K562 (cell line): ENCODE measurements around the gene LRP1-AS. TPM values are rescaled to one million over a fixed set of nuclear protein-coding genes. Genes with fewer than 3 reads are reported as not detected.
A peak's percentile ranks its signal among the peaks of the same experiment; 100 is the strongest.

Experiments used
- ATAC-seq: fragments of 200-7000 bp; cut with Tn5 transposase; 3 replicates; pipeline ENCODE4 v1.9.1; 2020; ENCODE audit warnings: moderate library complexity
- BruUV-seq: library from RNA; stranded (reverse); fragments of 400-500 nt; replicated peaks from 2 replicates; lab custom pipeline; 2021; lab: Mats Ljungman, UMichigan
- CTCF ChIA-PET: fragments of 300-600 bp; formaldehyde crosslinking; extraction: SDS; loops from one replicate; lab custom pipeline; 2021; ENCODE audit warnings: low intra/inter-chr PET ratio; lab: Yijun Ruan, JAX
- POLR2A ChIA-PET: fragments of 300-600, 350-650 bp; sonication (Branson Sonifier 250); formaldehyde crosslinking; extraction: SDS; loops from one replicate; lab custom pipeline; 2021; ENCODE audit warnings: antibody characterized with exemption, inconsistent platforms; lab: Yijun Ruan, JAX
- DNase-seq, 4 experiments: peaks; one replicate each; pipeline versions ENCODE4 v3.0.0 to v3.0.0-alpha.2; 2011 to 2018; ENCODE audit warnings: low spot score in 3 of 4, mixed read lengths in 3 of 4; ENCODE audit errors: extremely low read depth in 1 of 4
- FAIRE-seq: peaks from 2 replicates; lab custom pipeline; 2011; peaks lifted over from hg19 to GRCh38; lab: Jason Lieb, UNC
- H2AFZ ChIP-seq: 2 replicates; pipeline ENCODE4 v1.6.0; 2011; ENCODE audit warnings: low read depth, low read length, control low read depth, inconsistent platforms
- H3K27ac ChIP-seq: fragments of 200-600 bp; 3 replicates; pipeline ENCODE4 v1.8.0; 2011; ENCODE audit warnings: low read depth, mild to moderate bottlenecking, control low read depth, inconsistent platforms, low read length, moderate library complexity, mixed read lengths; ENCODE audit errors: extremely low read depth
- H3K27me3 ChIP-seq, 2 experiments: fragments of 300-600 bp in 1 of 2; 2 replicates in 1 of 2; 3 replicates in 1 of 2; pipeline versions ENCODE4 v1.6.0 to v1.8.0; 2011; ENCODE audit warnings: inconsistent platforms in 2 of 2, low read length in 2 of 2, mild to moderate bottlenecking in 1 of 2, mixed read lengths in 1 of 2, moderate library complexity in 1 of 2; ENCODE audit not compliant: control insufficient read depth in 2 of 2, insufficient read depth in 2 of 2
- H3K36me3 ChIP-seq: fragments of 300-600 bp; 3 replicates; pipeline ENCODE4 v1.8.0; 2011; ENCODE audit warnings: mild to moderate bottlenecking, low read length, inconsistent platforms; ENCODE audit not compliant: control insufficient read depth, insufficient read depth
- H3K4me1 ChIP-seq, 2 experiments: fragments of 200-600 bp in 1 of 2; replicated peaks in 1 of 2; 2 replicates in 1 of 2; 3 replicates in 1 of 2; pipeline versions ENCODE4 v1.5.1 to v1.8.0; 2011; ENCODE audit warnings: inconsistent platforms in 2 of 2, low read length in 2 of 2, mild to moderate bottlenecking in 1 of 2, mixed read lengths in 1 of 2, moderate library complexity in 1 of 2; ENCODE audit not compliant: control insufficient read depth in 2 of 2, insufficient read depth in 2 of 2
- H3K4me2 ChIP-seq: 2 replicates; pipeline ENCODE4 v1.6.1; 2011; ENCODE audit warnings: low read length, control low read depth, inconsistent platforms, mixed read lengths; ENCODE audit not compliant: insufficient read depth
- H3K4me3 ChIP-seq: fragments of 200-600 bp; sonication (generic), shearing (Covaris generic); 2 replicates; pipeline ENCODE4 v1.5.1; 2016; ENCODE audit warnings: control low read depth, inconsistent platforms
- H3K79me2 ChIP-seq: fragments of 200-600 bp; 3 replicates; pipeline ENCODE4 v1.8.0; 2011; ENCODE audit warnings: low read length, inconsistent platforms; ENCODE audit not compliant: control insufficient read depth, insufficient read depth
- H3K9ac ChIP-seq, 2 experiments: 2 replicates each; pipeline versions ENCODE4 v1.6.0 to v1.6.1; 2011; ENCODE audit warnings: low read depth in 2 of 2, low read length in 2 of 2, control low read depth in 1 of 2, inconsistent platforms in 1 of 2, mild to moderate bottlenecking in 1 of 2, mixed read lengths in 1 of 2; ENCODE audit not compliant: insufficient read depth in 1 of 2
- H3K9me1 ChIP-seq: one replicate; pipeline ENCODE4 v1.6.0; 2011; ENCODE audit warnings: inconsistent platforms, mild to moderate bottlenecking, low read length, moderate library complexity; ENCODE audit not compliant: control insufficient read depth, insufficient read depth
- H3K9me3 ChIP-seq: replicated peaks from 2 replicates; pipeline ENCODE4 v1.5.1; 2011; ENCODE audit warnings: low read depth, low read length, inconsistent platforms; ENCODE audit not compliant: control insufficient read depth, insufficient read depth
- H4K20me1 ChIP-seq: replicated peaks from 2 replicates; pipeline ENCODE4 v1.6.1; 2011; ENCODE audit warnings: low read length, inconsistent platforms, mixed read lengths; ENCODE audit not compliant: control insufficient read depth, insufficient read depth
- BMI1 ChIP-seq: fragments of 150-350 bp; IDR thresholded peaks from 2 replicates; pipeline ENCODE4 v1.6.1; 2014; ENCODE audit warnings: low read length
- CAMTA2 ChIP-seq: fragments of 250-450 bp; sonication (Bioruptor Pico); conservative IDR thresholded peaks from 2 replicates; pipeline ENCODE4 v1.5.1; 2022
- CXXC5 ChIP-seq: fragments of 250-450 bp; sonication (Bioruptor Pico); IDR thresholded peaks from 2 replicates; pipeline ENCODE4 v1.8.0; 2022; ENCODE audit warnings: inconsistent platforms, mild to moderate bottlenecking, moderate library complexity
- HNRNPUL1 ChIP-seq: fragments of 200-400 bp; formaldehyde crosslinking; IDR thresholded peaks from 2 replicates; pipeline ENCODE4 v1.6.1; 2017; ENCODE audit warnings: low read length
- KLF10 ChIP-seq: fragments of 250-450 bp; sonication (Bioruptor Pico); IDR thresholded peaks from 2 replicates; pipeline ENCODE4 v1.6.1; 2021; ENCODE audit warnings: matching md5 sums
- PPARD ChIP-seq: fragments of 250-450 bp; sonication (Bioruptor Pico); IDR thresholded peaks from 2 replicates; pipeline ENCODE4 v1.8.0; 2022; ENCODE audit warnings: inconsistent platforms, mild to moderate bottlenecking, moderate library complexity
- SMARCE1 ChIP-seq: fragments of 450-650 bp; IDR thresholded peaks from 2 replicates; pipeline ENCODE4 v1.7.1; 2016; ENCODE audit warnings: mild to moderate bottlenecking
- ZNF224 ChIP-seq: sonication (generic); formaldehyde crosslinking; IDR thresholded peaks from 2 replicates; pipeline ENCODE4 v1.8.0; 2022; ENCODE audit warnings: mild to moderate bottlenecking, missing genetic modification reagents
- ZNF253 ChIP-seq: fragments of 250-450 bp; sonication (Bioruptor Pico); conservative IDR thresholded peaks from 2 replicates; pipeline ENCODE4 v1.6.1; 2021; ENCODE audit warnings: mild to moderate bottlenecking
- ZNF408 ChIP-seq: fragments of 250-450 bp; sonication (Bioruptor Pico); IDR thresholded peaks from 2 replicates; pipeline ENCODE4 v1.4.0; 2020; ENCODE audit warnings: low read depth, mild to moderate bottlenecking, moderate library complexity
- ZNF444 ChIP-seq: fragments of 250-450 bp; sonication (Bioruptor Pico); IDR thresholded peaks from 2 replicates; pipeline ENCODE4 v1.4.0; 2020; ENCODE audit warnings: mild to moderate bottlenecking, moderate library complexity
- ZNF668 ChIP-seq: fragments of 250-450 bp; sonication (Bioruptor Pico); IDR thresholded peaks from 2 replicates; pipeline ENCODE4 v1.8.0; 2022; ENCODE audit warnings: mild to moderate bottlenecking, inconsistent platforms
- WGBS: fragments of 100-300 bp; shearing (Covaris generic); methylation state at CpG from one replicate; pipeline ENCODE4 v1.1.6; 2016; ENCODE audit warnings: low coverage, mixed read lengths; ENCODE audit not compliant: insufficient coverage; ENCODE audit errors: missing lambda C conversion rate; 5-methylcytosine and 5-hydroxymethylcytosine counted together
- in situ Hi-C: fragments of 300-500 bp; cut with MboI; formaldehyde crosslinking; loops from 4 replicates; pipeline ENCODE4 v1.15.0; 2018; ENCODE audit warnings: inconsistent platforms, mixed read lengths
- intact Hi-C: fragments of 100-400 bp; cut with micrococcal nuclease; formaldehyde crosslinking; loops from 2 replicates; pipeline ENCODE4 v1.14.2; 2022
- polyA plus RNA-seq, 8 experiments: library from polyadenylated mRNA; depleted of rRNA in 4 of 8; stranded (reverse) in 5 of 8; unstranded in 3 of 8; fragments of >200 nt; fragmentation: Nextera tagmentation in 2 of 8; fragmentation: Illumina TruSeq in 1 of 8; extraction: Ambion mirVana in 2 of 8; extraction: Trizol in 1 of 8; gene quantifications; 2 replicates each; pipeline versions ENCODE4 v1.2.1 to v1.2.3, GENCODE V29; 2011 to 2014; ENCODE audit warnings: inconsistent platforms in 1 of 8, missing spikeins in 1 of 8
- total RNA-seq, 7 experiments: library from RNA; depleted of rRNA in 6 of 7; stranded (reverse); fragments of >200 nt in 6 of 7; fragmentation: Illumina TruSeq in 2 of 7; extraction: Trizol in 2 of 7; gene quantifications; 2 replicates each; pipeline versions ENCODE4 v1.2.1 to v1.2.3, GENCODE V29; 2011 to 2021; ENCODE audit warnings: low replicate concordance in 1 of 7
- TF ChIP-seq, protein P1 (sequence below): sonication (generic); formaldehyde crosslinking; IDR thresholded peaks from 2 replicates; pipeline ENCODE4 v1.8.0; 2022; ENCODE audit warnings: missing genetic modification reagents, mild to moderate bottlenecking, borderline replicate concordance

LRP1-AS gene
- total and polyA plus RNA-seq, 9 of the 15 experiments (the other 6 are each of a cell fraction or from before 2014, with no cell fraction given) = not detected

- H4K20me1 ChIP-seq = peaks cover 44% of the 10 kb centered on the region
- TF ChIP-seq ZNF668 (CRISPR knock-in tag) = no peak
- no peak for TF ChIP-seq BMI1
- no peak for TF ChIP-seq ZNF444 (CRISPR knock-in tag)
- TF ChIP-seq CXXC5 = no peak
- TF ChIP-seq ZNF408 (CRISPR knock-in tag) = no peak
- no peak for TF ChIP-seq KLF10 (CRISPR knock-in tag)
- TF ChIP-seq HNRNPUL1 = no peak
- no peak for TF ChIP-seq CAMTA2 (CRISPR knock-in tag)
- TF ChIP-seq PPARD = no peak
- TF ChIP-seq ZNF224 (CRISPR knock-in tag) = no peak
- no peak for TF ChIP-seq ZNF253 (CRISPR knock-in tag)
- TF ChIP-seq, protein P1, sequence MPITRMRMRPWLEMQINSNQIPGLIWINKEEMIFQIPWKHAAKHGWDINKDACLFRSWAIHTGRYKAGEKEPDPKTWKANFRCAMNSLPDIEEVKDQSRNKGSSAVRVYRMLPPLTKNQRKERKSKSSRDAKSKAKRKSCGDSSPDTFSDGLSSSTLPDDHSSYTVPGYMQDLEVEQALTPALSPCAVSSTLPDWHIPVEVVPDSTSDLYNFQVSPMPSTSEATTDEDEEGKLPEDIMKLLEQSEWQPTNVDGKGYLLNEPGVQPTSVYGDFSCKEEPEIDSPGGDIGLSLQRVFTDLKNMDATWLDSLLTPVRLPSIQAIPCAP (CRISPR knock-in tag) = no peak
- no peak for TF ChIP-seq SMARCE1
- TF ChIP-seq, all 486 proteins: peak for 0
- no peak overlapping the region for H3K27ac ChIP-seq
- H3K27me3 ChIP-seq = peaks cover 77 to 98% of the 10 kb centered on the region in 2 experiments; a peak in 4 of 5 replicates
- no peak for ATAC-seq
- in situ Hi-C loops (no loop called here), intact Hi-C loops (loop anchor here (5.0 kb wide), 1 partner anchor 45 kb away; no protein-coding TSS in a partner anchor)
- H3K79me2 ChIP-seq = no peaks in the 10 kb centered on the region
- POLR2A ChIA-PET = interaction anchor here (0.5 to 1.1 kb wide), 4 partner anchors 11 to 1239 kb away, joined by 3 to 4 read pairs (median 4); no protein-coding TSS in a partner anchor
- H3K9me3 ChIP-seq = no peaks in the 10 kb centered on the region
- no peak for DNase-seq
- H3K9me1 ChIP-seq = no peaks in the 10 kb centered on the region
- 12% methylated on average over 22 of the region's 22 CpGs for WGBS
- no peak overlapping the region for H3K4me2 ChIP-seq
- CTCF ChIA-PET = no interaction called here
- no TSS peak for BruUV-seq
- H3K4me3 ChIP-seq = no peak overlapping the region
- no peak overlapping the region for H2AFZ ChIP-seq
- FAIRE-seq = no peak
- H3K36me3 ChIP-seq = no peaks in the 10 kb centered on the region
- peaks cover 0 to 65% of the 10 kb centered on the region in 2 experiments; a peak in 2 of 5 replicates for H3K4me1 ChIP-seq
- H3K9ac ChIP-seq = peak overlapping the region in 1 of 2 experiments; percentile 66; a peak in 1 of 4 replicates
These were observed 49.5 kb upstream of the LRP1-AS start for GRCh38 chr12:57196956-57197355.
